Astrocyte of the cerebellum (primary cell): ENCODE results near the gene MSMB.

ENCODE experiments used
- DNase-seq: peaks from one replicate; pipeline ENCODE4 v3.0.0-alpha.2; 2011; ENCODE audit warnings: low read depth
- H3K4me3 ChIP-seq: 2 replicates; pipeline ENCODE4 v1.5.1; 2011; ENCODE audit warnings: mild to moderate bottlenecking, low read depth, low read length, moderate library complexity
- in situ Hi-C: cut with HindIII; loops from 2 replicates; pipeline ENCODE4 v1.10.0; 2017; ENCODE audit warnings: low sequenced_read_pairs
- TF ChIP-seq, protein P1 (sequence below): IDR thresholded peaks from 2 replicates; pipeline ENCODE4 v1.5.1; 2012; ENCODE audit warnings: low read length, low read depth, moderate library complexity, mild to moderate bottlenecking; ENCODE audit errors: missing control alignments

The MSMB gene

DNA sequence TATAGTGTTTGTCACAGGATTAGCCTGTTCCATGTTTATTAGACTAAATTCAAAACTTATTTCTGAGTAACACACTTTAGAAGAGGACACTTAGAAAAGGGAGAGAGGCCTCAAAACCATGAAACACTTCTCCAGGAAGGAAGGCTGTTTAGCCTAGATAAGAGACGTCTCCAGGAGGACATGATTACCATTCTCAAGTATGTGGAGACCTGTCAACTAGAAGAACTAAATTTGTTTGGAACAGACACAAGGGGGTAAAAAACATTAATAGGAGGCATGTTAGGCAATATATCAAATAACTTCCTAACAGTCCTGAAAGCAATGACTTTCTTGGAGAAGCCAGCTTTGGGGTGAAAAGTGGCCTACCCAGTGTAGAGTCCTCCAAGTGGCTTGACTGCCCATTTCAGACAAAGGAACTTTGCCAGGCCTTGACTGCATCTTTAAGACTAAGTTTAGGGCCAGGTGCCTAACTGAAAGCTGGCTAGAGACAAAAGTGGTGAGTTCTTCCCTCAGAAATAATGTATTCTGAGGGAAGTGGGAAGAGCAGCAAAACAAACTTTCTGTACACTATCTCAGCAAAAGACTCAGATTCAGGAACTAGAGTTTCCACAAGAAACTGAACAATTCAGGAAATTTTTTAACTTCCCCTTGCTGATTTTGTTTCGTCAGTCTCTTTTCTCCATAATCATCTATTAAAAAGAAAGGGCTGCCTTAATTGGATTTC is 27.5 kb downstream of the MSMB start:
- TF ChIP-seq, protein P1, sequence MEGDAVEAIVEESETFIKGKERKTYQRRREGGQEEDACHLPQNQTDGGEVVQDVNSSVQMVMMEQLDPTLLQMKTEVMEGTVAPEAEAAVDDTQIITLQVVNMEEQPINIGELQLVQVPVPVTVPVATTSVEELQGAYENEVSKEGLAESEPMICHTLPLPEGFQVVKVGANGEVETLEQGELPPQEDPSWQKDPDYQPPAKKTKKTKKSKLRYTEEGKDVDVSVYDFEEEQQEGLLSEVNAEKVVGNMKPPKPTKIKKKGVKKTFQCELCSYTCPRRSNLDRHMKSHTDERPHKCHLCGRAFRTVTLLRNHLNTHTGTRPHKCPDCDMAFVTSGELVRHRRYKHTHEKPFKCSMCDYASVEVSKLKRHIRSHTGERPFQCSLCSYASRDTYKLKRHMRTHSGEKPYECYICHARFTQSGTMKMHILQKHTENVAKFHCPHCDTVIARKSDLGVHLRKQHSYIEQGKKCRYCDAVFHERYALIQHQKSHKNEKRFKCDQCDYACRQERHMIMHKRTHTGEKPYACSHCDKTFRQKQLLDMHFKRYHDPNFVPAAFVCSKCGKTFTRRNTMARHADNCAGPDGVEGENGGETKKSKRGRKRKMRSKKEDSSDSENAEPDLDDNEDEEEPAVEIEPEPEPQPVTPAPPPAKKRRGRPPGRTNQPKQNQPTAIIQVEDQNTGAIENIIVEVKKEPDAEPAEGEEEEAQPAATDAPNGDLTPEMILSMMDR: no peak
- H3K4me3 ChIP-seq: no peak overlapping the region
- in situ Hi-C loops: no loop called here
- DNase-seq: no peak

DNA sequence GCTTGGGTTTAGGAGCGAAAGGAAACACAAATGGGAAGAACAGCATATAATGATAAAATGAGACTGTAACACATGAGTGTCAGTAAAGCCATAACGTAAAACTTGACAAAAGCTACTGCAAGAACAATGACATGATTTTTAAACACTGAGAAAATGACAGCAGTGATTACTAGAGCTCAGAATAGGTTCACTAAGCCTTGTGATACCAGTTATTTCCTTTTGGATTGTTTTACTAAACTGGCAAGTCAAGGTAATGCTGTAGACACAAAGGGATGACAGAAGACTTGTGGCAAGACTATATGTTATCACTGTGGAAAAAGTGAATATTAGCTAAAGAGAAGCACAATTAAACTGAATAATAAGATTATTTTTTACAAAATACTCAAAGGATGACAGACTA is 28.3 kb downstream of the MSMB start:
- H3K4me3 ChIP-seq: no peak overlapping the region
- TF ChIP-seq, protein P1: no peak
- in situ Hi-C loops: no loop called here
- no peak for DNase-seq

DNA sequence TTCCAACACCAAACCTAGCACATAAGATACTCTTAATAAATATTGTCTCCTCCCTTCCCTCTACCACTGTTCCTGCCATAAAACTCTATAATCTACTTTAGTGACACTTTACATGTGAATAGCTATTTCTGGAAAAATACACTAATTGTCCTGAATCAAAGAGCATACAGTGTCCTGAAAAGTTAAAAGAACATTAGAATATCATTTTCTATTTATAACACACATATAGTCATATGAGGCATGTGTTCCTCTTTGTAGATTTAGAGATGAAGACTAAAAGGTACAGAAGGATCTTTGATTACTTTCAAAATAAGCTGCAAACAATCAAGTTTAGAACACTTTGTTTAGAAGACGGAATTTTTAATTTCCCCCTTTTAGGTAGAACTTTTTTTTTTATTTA is 29.3 kb downstream of the MSMB start:
- no peak overlapping the region for H3K4me3 ChIP-seq
- TF ChIP-seq, protein P1: no peak
- DNase-seq: no peak
- in situ Hi-C loops: no loop called here

DNA sequence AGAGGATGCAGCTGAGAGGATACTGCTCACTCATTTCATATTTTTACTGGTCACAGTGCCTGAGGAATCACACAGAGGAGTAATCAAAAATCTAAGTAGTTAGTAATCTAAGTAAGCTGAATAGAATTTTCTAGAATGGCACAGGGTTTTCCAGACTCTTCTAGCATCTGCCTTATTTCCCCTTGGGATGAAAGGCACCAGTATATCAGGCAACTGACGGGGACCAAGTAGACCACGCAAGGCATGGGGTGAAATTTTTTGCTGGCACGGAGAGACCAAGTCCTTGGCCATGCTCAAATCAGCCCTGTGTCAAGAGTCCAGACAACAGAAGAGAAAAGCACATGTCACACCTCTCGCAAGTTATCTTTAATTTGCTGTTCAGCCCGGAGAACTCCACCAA is 29.9 kb downstream of the MSMB start:
- no peak for DNase-seq
- TF ChIP-seq, protein P1: no peak
- H3K4me3 ChIP-seq: no peak overlapping the region
- in situ Hi-C loops: no loop called here

DNA sequence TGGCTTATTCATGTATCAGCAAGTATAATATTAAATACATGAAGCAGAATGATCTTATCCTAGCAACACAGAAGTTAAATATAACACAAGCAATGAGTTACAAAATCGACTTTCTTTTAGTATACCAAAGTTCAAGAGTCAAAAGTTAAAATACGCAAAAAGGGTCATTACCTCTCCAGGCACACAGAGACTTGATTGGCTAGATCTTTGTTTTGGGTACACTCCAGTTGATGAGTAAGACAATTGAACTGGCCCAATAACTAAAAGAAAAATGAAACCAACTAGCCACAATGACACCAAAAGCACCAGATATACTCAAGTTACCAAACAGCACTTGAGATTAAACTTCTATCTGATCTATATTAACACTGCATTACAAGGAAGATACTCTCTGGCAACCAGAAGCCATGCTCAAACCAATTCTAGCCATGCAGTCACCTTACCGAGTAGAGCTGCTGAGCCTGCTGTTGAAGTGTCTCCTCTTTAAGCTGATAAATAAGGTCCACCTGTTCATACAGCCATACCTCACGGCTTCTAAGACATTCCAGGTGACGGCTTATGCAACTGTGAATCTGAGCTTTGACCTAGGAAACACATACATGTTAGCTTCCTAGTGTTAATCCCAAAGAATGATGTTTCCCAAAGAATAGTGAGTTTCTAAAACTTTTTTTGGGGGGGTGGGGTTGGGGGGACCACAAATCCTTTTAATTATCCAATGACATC is 31.2 kb downstream of the MSMB start:
- TF ChIP-seq, protein P1: no peak
- no peak for DNase-seq
- H3K4me3 ChIP-seq: no peak overlapping the region
- in situ Hi-C loops: no loop called here

DNA sequence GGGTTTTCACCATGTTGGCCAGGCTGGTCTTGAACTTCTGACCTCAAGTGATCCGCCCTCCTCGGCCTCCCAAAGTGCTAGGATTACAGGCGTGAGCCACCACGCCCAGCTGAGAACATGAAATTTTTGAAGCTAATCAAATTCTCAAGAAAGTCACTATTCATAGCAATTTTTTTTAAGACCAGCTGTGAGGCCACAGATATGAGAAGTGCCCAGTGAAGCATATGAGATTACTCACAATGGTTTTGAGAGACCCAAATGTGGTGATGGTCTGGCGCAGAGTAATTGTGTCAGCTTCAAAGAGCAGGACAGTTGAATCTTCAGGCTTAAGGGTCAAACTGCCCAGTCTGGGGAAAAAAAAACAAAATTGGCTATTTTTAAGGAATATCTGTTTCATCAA is 31.9 kb downstream of the MSMB start:
- in situ Hi-C loops: no loop called here
- TF ChIP-seq, protein P1: no peak
- DNase-seq: no peak
- H3K4me3 ChIP-seq: no peak overlapping the region
